SH-SY5Y (cell line): Measurements from ENCODE around the gene PRKCD.

Experiments
- GATA2 ChIP-seq: IDR thresholded peaks from 2 replicates; pipeline ENCODE4 v1.6.1; 2011; ENCODE audit warnings: mild to moderate bottlenecking, low read depth, low read length
- GATA3 ChIP-seq: IDR thresholded peaks from 2 replicates; pipeline ENCODE4 v1.6.1; 2011; ENCODE audit warnings: low read depth, mild to moderate bottlenecking, low read length, moderate library complexity

The PRKCD gene

DNA sequence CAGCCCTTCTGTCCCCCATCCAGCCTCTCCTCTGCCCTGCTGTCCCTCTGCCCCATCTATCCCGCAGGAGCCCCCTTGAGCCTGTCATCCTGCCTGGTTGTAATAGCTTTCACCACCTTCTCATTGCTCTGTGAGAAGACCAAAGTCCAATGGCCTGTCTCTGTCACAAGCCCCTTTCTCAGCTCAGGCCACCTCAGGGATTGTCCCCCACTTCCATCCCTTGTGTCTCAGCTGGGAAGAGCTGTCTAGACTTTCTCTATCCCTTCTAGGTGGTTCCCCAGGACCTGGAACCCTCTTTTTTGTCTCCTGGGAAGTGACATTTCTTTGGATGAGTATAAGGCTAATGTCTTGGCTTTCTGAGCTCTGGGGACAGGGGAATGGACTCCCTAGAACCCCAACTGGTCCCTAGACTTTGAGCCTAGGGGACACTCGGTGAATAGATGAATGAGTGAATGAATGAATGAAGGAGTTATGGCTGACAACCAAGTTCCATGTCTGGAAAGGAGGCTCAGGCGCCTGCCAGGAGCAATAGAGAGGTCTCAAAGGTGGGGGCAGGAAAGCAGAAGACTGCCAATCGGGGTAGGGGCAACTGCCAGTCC is 849 bp upstream of the PRKCD start:
- TF ChIP-seq GATA2 = no peak
- TF ChIP-seq GATA3 = no peak

DNA sequence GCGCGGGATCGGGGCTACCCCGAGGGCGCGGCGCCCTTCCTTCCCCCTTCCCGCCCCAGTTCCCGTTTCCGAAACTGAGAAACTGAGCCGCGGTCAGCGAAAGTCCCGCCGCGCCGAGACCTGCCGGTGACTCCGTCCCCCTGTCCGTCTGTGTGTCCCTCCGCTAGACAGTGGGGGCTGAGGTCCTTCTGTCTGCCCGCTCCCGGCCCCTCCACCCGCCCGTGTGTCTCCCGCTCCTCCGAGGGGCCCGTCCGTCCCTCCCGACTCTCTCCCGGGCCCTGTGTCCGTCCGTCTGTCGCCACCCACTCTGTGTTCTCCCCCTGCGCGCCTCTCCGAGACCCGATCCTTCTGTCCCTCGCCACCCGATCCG is 426 bp downstream of the PRKCD start:
- TF ChIP-seq GATA2 (no peak), GATA3 (no peak)

DNA sequence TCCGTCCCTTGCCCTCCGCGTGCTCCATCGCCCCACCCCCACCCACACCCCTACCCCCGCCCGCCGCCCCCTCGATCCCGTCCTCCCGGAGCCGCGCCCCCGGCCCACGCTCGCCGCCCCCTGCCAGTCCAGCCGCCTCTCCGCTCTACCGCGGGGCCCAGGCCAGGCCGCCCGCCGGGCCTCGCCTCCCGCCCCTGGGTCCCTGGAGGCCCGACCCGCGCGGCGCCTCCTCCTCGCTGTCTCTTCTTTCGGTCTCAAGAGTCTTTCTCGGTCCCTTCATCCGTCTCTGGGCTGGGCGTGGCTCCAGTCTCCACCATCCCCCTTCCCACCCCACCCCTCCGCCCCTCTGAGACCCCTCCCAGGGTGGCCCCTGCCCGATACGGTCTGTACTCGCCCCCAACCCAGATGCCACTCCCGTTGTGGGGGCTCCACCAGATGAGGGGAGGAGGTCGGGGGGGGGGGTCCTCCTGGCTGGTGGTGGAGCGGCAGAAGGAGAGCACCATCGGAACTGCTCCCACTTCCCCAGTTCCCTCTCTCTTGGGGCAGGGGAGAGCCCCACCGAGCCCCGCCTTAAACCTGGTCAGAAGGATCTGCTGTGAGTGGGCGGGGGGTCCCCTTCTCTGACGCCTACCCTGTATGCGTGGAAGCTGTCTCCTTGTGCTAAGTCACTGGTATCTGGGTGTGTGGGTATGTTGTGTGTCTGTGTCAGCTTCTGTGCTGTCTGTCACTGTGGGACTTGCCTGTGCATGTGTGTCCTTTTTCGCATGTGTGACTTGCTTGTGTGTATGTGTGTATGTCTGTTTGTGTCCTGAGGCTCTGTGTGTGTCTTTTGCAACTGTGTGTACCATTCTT is 1.0 kb downstream of the PRKCD start:
- TF ChIP-seq GATA2 (no peak), GATA3 (no peak)

GRCh38 chr3:53162672-53163443 is 1.8 kb downstream of the PRKCD start:
- no peak for TF ChIP-seq GATA2
- TF ChIP-seq GATA3 = no peak

DNA sequence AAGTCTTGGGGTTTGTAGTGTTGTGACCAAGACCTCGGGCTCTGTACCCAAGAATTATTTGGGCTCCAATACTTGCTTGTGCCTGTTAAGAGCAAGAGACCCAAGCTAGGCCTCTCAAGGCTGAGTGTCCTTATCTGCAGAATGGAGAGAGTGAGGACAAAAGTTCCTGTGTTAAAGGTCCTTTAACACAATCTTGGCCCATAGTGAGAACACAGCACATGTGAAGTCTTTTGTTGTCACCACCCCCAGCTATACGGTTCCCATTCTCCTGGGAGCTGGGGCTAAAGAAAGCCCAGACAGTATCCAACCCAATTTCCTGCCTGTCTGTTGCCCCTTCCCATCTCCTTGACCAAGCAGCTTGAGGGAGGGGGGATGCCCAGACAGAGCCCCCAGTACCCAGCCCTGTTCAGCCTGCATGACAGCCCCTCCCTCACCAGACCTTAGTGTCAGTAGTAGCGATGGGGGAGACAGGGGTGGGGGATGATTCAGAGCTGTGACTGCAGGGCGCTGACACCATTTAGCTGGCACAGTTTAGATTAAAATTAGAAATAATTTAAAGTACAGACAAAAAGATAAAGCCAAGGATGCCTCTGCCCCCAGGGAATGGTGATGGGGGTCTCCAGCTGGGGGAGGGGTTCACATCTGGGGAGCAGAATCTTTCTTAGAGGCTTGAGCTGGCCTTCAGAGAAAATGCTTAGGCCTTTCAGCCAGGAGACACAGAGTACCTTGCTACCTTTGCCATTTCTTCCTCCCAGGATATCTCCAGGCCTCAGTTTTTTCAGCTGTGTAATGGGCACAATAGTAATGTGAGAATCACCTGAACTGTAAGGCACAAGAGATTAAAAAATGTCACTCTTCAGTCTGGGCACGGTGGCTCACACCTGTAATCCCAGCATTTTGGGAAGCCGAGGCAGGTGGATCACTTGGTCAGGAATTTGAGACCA is 2.7 kb downstream of the PRKCD start:
- TF ChIP-seq GATA2 (no peak), GATA3 (no peak)

- TF ChIP-seq GATA3 (no peak), GATA2 (no peak)
Measured at GRCh38 chr3:53164911-53165310, 3.9 kb downstream of the PRKCD start.

- TF ChIP-seq GATA2 (no peak), GATA3 (no peak)
Measured at GRCh38 chr3:53166206-53166605, 5.2 kb downstream of the PRKCD start.

DNA sequence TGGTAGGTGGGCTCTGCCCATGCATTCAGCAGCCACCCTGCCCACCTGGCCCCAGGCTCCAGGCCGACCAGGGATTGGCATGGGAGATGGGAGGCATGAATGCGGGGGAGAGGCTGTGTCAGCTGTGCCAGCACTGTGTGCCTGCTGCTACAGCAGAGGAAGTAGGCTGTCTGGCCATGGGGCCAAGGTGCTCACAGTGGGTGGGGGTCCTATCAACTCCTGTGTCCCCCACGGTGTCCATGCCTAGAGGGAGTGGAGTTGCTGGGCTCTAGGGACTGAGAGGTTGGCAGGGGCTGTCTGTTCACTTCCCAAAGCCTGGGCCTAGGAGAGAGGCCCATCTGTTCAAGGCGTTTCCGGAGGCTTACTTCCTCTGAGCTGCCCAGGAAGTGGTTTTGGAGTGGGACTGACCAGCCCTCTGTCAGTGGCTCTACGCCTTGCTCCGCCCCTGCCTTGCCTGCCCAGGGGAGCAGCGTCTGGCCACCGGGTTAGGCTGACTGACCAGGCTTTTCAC is 5.8 kb downstream of the PRKCD start:
- no peak for TF ChIP-seq GATA2
- no peak for TF ChIP-seq GATA3

DNA sequence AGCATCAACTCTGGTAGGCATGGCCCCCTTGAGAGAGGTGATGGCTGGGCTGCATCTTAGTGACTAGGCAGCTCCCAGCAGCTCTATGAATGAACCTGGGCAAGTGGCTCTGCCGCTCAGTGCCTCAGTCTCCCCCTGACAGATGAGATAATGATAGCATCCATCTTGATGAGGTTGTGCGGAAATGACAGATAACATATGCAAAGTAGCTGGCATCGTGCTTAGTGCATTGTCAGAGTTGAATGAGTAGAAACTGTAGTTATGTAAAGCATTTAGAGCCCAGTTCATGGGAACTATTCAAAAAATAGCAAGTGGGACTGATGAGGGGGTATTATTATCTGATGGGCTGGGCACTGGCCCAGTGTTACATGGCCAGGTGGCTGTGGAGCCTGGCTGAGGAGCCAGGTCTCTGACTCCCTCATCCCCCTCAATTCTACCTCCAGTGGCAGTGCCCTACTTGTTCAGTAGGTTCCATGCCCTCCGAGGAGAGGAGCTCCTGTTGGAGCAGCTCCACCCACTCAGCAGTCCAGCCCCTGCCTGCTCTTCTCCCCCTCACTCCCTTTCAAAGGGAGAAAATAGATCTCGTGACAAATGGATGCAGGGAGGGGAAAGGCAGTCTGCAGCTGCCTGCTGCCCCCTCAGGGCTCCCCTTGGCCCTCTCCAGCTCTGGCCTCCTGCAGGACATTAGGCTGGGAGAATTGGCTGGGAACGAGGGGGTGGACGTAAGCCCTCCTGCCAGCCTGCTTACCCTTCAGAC is 6.6 kb downstream of the PRKCD start:
- no peak for TF ChIP-seq GATA3
- TF ChIP-seq GATA2 = no peak

GRCh38 chr3:53168175-53168923 is 7.3 kb downstream of the PRKCD start:
- TF ChIP-seq GATA2 (no peak), GATA3 (no peak)

GRCh38 chr3:53169045-53169831 is 8.2 kb downstream of the PRKCD start:
- TF ChIP-seq GATA3 (no peak), GATA2 (no peak)
